Suprapubic skin (tissue), 4 donors: Measurements from ENCODE around the gene GUCA1A. TPM values are rescaled to one million over a fixed set of nuclear protein-coding genes. Genes with fewer than 3 reads are reported as not detected.
A peak's percentile ranks its signal among the peaks of the same experiment; 100 is the strongest.

Experiments
- DNase-seq, 2 donors: peaks; one replicate each; pipeline ENCODE4 v3.0.0-alpha.2; 2019; ENCODE audit warnings: low spot score in 2 of 2
- H3K27ac ChIP-seq: fragments of 200-600 bp; sonication (generic); one replicate; pipeline ENCODE4 v1.5.1; 2019
- H3K27me3 ChIP-seq: fragments of 200-600 bp; sonication (generic); one replicate; pipeline ENCODE4 v1.5.1; 2019
- H3K36me3 ChIP-seq: fragments of 200-600 bp; sonication (generic); one replicate; pipeline ENCODE4 v1.5.1; 2019
- H3K4me1 ChIP-seq: fragments of 200-600 bp; sonication (generic); one replicate; pipeline ENCODE4 v1.5.1; 2019
- H3K4me3 ChIP-seq: fragments of 200-600 bp; sonication (generic); one replicate; pipeline ENCODE4 v1.5.1; 2019; ENCODE audit warnings: mild to moderate bottlenecking
- H3K9me3 ChIP-seq: fragments of 200-600 bp; sonication (generic); one replicate; pipeline ENCODE4 v1.5.1; 2019
- CTCF ChIP-seq, 2 donors: fragments of 200-600 bp in 1 of 2; fragments of 450-650 bp in 1 of 2; sonication (generic) in 1 of 2; IDR thresholded peaks; one replicate each; pipeline ENCODE4 v1.5.1; 2016 to 2019; ENCODE audit warnings: antibody characterized with exemption in 2 of 2, mild to moderate bottlenecking in 1 of 2, moderate library complexity in 1 of 2
- EP300 ChIP-seq: sonication (generic); formaldehyde crosslinking; IDR thresholded peaks from one replicate; pipeline ENCODE4 v1.6.1; 2017; ENCODE audit warnings: antibody characterized with exemption
- POLR2A ChIP-seq, 2 donors: fragments of 450-650 bp; IDR thresholded peaks; one replicate each; pipeline ENCODE4 v1.6.1; 2017; ENCODE audit warnings: antibody characterized with exemption in 2 of 2, mild to moderate bottlenecking in 2 of 2, moderate library complexity in 2 of 2
- POLR2AphosphoS5 ChIP-seq, 3 donors: sonication (generic); formaldehyde crosslinking; IDR thresholded peaks; one replicate each; pipeline ENCODE4 v1.6.1; 2017; ENCODE audit warnings: antibody characterized with exemption in 3 of 3
- WGBS: methylation state at CpG from one replicate; pipeline ENCODE4 v1.1.5; 2018; 5-methylcytosine and 5-hydroxymethylcytosine counted together
- total RNA-seq, 4 donors: library from RNA; depleted of rRNA; stranded (reverse); fragments of >200 nt; gene quantifications; one replicate each; pipeline ENCODE4 v1.1.0, GENCODE V29; 2016

GUCA1A gene
- total RNA-seq, 4 donors from 2014 or later: 0.76 TPM; not detected in 3

GRCh38 chr6:42217157-42217518 is 44.0 kb downstream of the GUCA1A start:
- Histone ChIP-seq H3K4me3 (peak overlapping the region; percentile 78), H3K27me3 (no peaks in the 10 kb centered on the region), H3K27ac (peak overlapping the region; percentile 86), H3K4me1 (peaks cover 31% of the 10 kb centered on the region), H3K9me3 (no peaks in the 10 kb centered on the region), H3K36me3 (peaks cover 17% of the 10 kb centered on the region)
- TF ChIP-seq CTCF (IDR thresholded peaks at IDR 0.05): no peak
- TF ChIP-seq POLR2AphosphoS5 (IDR thresholded peaks at IDR 0.05): no peak
- TF ChIP-seq EP300: no peak
- TF ChIP-seq POLR2A (IDR thresholded peaks at IDR 0.05): no peak
- no peak for DNase-seq
- WGBS: 4% methylated on average over 5 of the region's 5 CpGs

GRCh38 chr6:42217519-42218367 is 44.6 kb downstream of the GUCA1A start, which contains the start of gene MRPS10:
MRPS10 (minus strand) TSS chr6:42217861; CDS start chr6:42217849, 12 bp downstream.
- 10% methylated on average over 29 of the region's 29 CpGs for WGBS
- peaks cover 14% of the 10 kb centered on the region for H3K36me3 ChIP-seq
- H3K27me3 ChIP-seq: no peaks in the 10 kb centered on the region
- H3K9me3 ChIP-seq: no peaks in the 10 kb centered on the region
- peaks cover 31% of the 10 kb centered on the region for H3K4me1 ChIP-seq
- H3K4me3 ChIP-seq: peak within 1 kb of the TSS; percentile 78
- TF ChIP-seq POLR2A (IDR thresholded peaks at IDR 0.05) (peak; percentile 75), POLR2AphosphoS5 (IDR thresholded peaks at IDR 0.05) (peak; percentile 67 to 93 (median 80)), EP300 (no peak), CTCF (IDR thresholded peaks at IDR 0.05) (no peak)
- H3K27ac ChIP-seq: peak within 1 kb of the TSS; percentile 86
- DNase-seq: peak; percentile 95 to 96

GRCh38 chr6:42220807-42221206 is 47.6 kb downstream of the GUCA1A start:
- WGBS: 79% methylated on average over 6 of the region's 6 CpGs
- DNase-seq: no peak
- Histone ChIP-seq H3K4me3 (no peak overlapping the region), H3K4me1 (peaks cover 25% of the 10 kb centered on the region), H3K9me3 (no peaks in the 10 kb centered on the region), H3K27ac (no peak overlapping the region), H3K36me3 (no peaks in the 10 kb centered on the region), H3K27me3 (no peaks in the 10 kb centered on the region)
- no peak for TF ChIP-seq CTCF (IDR thresholded peaks at IDR 0.05)
- TF ChIP-seq EP300: no peak
- TF ChIP-seq POLR2A (IDR thresholded peaks at IDR 0.05): no peak
- TF ChIP-seq POLR2AphosphoS5 (IDR thresholded peaks at IDR 0.05): no peak

GRCh38 chr6:42221546-42221945 is 48.4 kb downstream of the GUCA1A start:
- no peak overlapping the region for H3K4me3 ChIP-seq
- 52% methylated on average over 4 of the region's 4 CpGs for WGBS
- peaks cover 27% of the 10 kb centered on the region for H3K4me1 ChIP-seq
- no peak for TF ChIP-seq CTCF (IDR thresholded peaks at IDR 0.05)
- TF ChIP-seq EP300: no peak
- no peak for TF ChIP-seq POLR2AphosphoS5 (IDR thresholded peaks at IDR 0.05)
- no peak for TF ChIP-seq POLR2A (IDR thresholded peaks at IDR 0.05)
- no peaks in the 10 kb centered on the region for H3K27me3 ChIP-seq
- no peak overlapping the region for H3K27ac ChIP-seq
- H3K9me3 ChIP-seq: no peaks in the 10 kb centered on the region
- H3K36me3 ChIP-seq: no peaks in the 10 kb centered on the region
- DNase-seq: no peak

- Histone ChIP-seq H3K27me3 (no peaks in the 10 kb centered on the region), H3K4me1 (peaks cover 26% of the 10 kb centered on the region), H3K36me3 (peaks cover 5% of the 10 kb centered on the region), H3K27ac (no peak overlapping the region), H3K9me3 (no peaks in the 10 kb centered on the region), H3K4me3 (no peak overlapping the region)
- TF ChIP-seq CTCF (IDR thresholded peaks at IDR 0.05) (no peak), EP300 (no peak), POLR2AphosphoS5 (IDR thresholded peaks at IDR 0.05) (no peak), POLR2A (IDR thresholded peaks at IDR 0.05) (no peak)
- WGBS: 84% methylated on average over 7 of the region's 7 CpGs
- no peak for DNase-seq
These were observed 49.3 kb downstream of the GUCA1A start for GRCh38 chr6:42222448-42222847.
